Stimulated activated CD8-positive, alpha-beta memory T cell treated with anti-CD3 and anti-CD28 coated beads, Interleukin-7, amount 100 ng/mL, for 48 hours (primary cell): ENCODE data around the gene SNX25.
"Not testable (repeated sequence)": the region's sequence is repeated elsewhere in the genome, so short reads cannot be mapped to it uniquely, and the experiment has no call there.

Experiments used
- DNase-seq, 2 donors: peaks; one replicate each; pipeline ENCODE4 v3.0.0-alpha.2; 2020; ENCODE audit warnings: low read depth in 1 of 2; ENCODE audit errors: extremely low read depth in 1 of 2

Gene SNX25

GRCh38 chr4:185258741-185259140 is 49.3 kb downstream of the SNX25 start:
- not testable (repeated sequence) for DNase-seq

GRCh38 chr4:185259719-185260118 is 50.3 kb downstream of the SNX25 start:
- no peak for DNase-seq

- DNase-seq, result no peak
Measured at GRCh38 chr4:185261946-185262345, 52.5 kb downstream of the SNX25 start.

- no peak for DNase-seq
Measured at GRCh38 chr4:185263419-185263818, 54.0 kb downstream of the SNX25 start.

- DNase-seq, result no peak
Measured at GRCh38 chr4:185265942-185266341, 56.5 kb downstream of the SNX25 start.

GRCh38 chr4:185269286-185269685 is 59.9 kb downstream of the SNX25 start:
- no peak for DNase-seq

- DNase-seq, result no peak
Measured at GRCh38 chr4:185270037-185270436, 60.6 kb downstream of the SNX25 start.

- no peak for DNase-seq
Measured at GRCh38 chr4:185270885-185271284, 61.5 kb downstream of the SNX25 start.

- no peak for DNase-seq
Measured at GRCh38 chr4:185272245-185272644, 62.8 kb downstream of the SNX25 start.

GRCh38 chr4:185275501-185275900 is 66.1 kb downstream of the SNX25 start:
- no peak for DNase-seq

GRCh38 chr4:185276036-185276435 is 66.6 kb downstream of the SNX25 start:
- no peak for DNase-seq

- no peak for DNase-seq
Measured at GRCh38 chr4:185278716-185279115, 69.3 kb downstream of the SNX25 start.

- no peak for DNase-seq
Measured at GRCh38 chr4:185280608-185281007, 71.2 kb downstream of the SNX25 start.

- no peak for DNase-seq
Measured at GRCh38 chr4:185282968-185283367, 73.6 kb downstream of the SNX25 start.

GRCh38 chr4:185283723-185284122 is 74.3 kb downstream of the SNX25 start:
- DNase-seq, result no peak

GRCh38 chr4:185285632-185286393 is 76.4 kb downstream of the SNX25 start:
- DNase-seq, result no peak

GRCh38 chr4:185286571-185286970 is 77.2 kb downstream of the SNX25 start:
- no peak for DNase-seq

GRCh38 chr4:185287031-185287430 is 77.6 kb downstream of the SNX25 start:
- DNase-seq, result no peak

- no peak for DNase-seq
Measured at GRCh38 chr4:185290018-185290607, 80.7 kb downstream of the SNX25 start.

- no peak for DNase-seq
Measured at GRCh38 chr4:185290656-185291055, 81.3 kb downstream of the SNX25 start.

GRCh38 chr4:185293202-185293601 is 83.8 kb downstream of the SNX25 start:
- no peak for DNase-seq

- DNase-seq, result no peak
Measured at GRCh38 chr4:185296665-185297460, 87.5 kb downstream of the SNX25 start.
